ENCODE measurements around the gene HOMEZ. TPM values are rescaled to one million over a fixed set of nuclear protein-coding genes. Genes with fewer than 3 reads are reported as not detected.

HOMEZ gene
- total and polyA plus RNA-seq, 2 donors (not counting 3 experiments of a cell fraction or from before 2014, with no cell fraction given), result 11.3 to 16.8 TPM

DNA sequence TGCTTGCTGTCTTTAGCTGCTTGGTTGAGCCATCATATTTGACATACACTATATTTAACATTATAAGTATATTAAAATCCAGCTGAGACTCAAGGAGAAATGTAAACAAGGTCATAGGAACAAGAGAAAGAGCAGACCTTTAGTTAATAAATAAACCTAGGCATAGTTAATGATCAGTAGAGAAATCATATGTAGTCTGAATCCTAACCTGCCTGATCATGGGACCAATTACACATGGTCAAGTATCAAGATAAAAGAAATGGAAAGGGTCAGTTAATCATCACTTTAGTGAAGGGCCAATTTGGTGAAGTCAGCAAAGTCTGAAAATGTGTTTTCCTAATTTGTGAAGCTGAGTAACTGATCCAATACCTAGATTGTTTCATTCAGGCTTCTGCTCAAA is 40.6 kb downstream of the HOMEZ start:
- Histone ChIP-seq H3K79me2 (ENCODE audit: control insufficient read depth, insufficient read depth, low read length) (no peaks in the 10 kb centered on the region), H3K9ac (replicated peaks; ENCODE audit: extremely low read depth, insufficient read depth, low read length) (no peak overlapping the region), H3K9me1 (replicated peaks; ENCODE audit: control insufficient read depth, extremely low read depth, insufficient read depth, low read length) (no peaks in the 10 kb centered on the region), H3K4me1 (ENCODE audit: control insufficient read depth, extremely low read depth, insufficient read depth, low read length) (no peaks in the 10 kb centered on the region), H3K27me3 (ENCODE audit: control insufficient read depth in 2 of 2, insufficient read depth in 2 of 2, low read length in 2 of 2) (peaks cover 8 to 10% of the 10 kb centered on the region in 2 experiments), H3K4me2 (ENCODE audit: insufficient read depth, low read length) (no peak overlapping the region), H2AFZ (ENCODE audit: low read depth, low read length) (no peak overlapping the region), H3K9me3 (replicated peaks; ENCODE audit: control insufficient read depth, insufficient read depth, low read length) (no peaks in the 10 kb centered on the region), H3K27ac (ENCODE audit: insufficient read depth, low read depth, low read length) (no peak overlapping the region), H3K36me3 (ENCODE audit: control insufficient read depth in 2 of 2, extremely low read depth in 1 of 2, insufficient read depth in 2 of 2, low read length in 2 of 2) (no peaks in the 10 kb centered on the region), H3K4me3 (replicated peaks in 1 of 3; ENCODE audit: insufficient read depth in 1 of 3, low read depth in 1 of 3, low read length in 3 of 3) (no peak overlapping the region), H4K20me1 (replicated peaks; ENCODE audit: control insufficient read depth, extremely low read depth, insufficient read depth, low read length) (no peaks in the 10 kb centered on the region)
- TF ChIP-seq POLR2A (IDR thresholded peaks at IDR 0.05; ENCODE audit: low read depth, low read length) (no peak), MYC (IDR thresholded peaks at IDR 0.05; ENCODE audit: low read depth, low read length) (no peak), FOS (IDR thresholded peaks at IDR 0.05; ENCODE audit: borderline replicate concordance, insufficient read depth, low read length) (no peak), POLR2AphosphoS5 (IDR thresholded peaks at IDR 0.05; ENCODE audit: insufficient read depth, low read depth, low read length) (no peak), EZH2 (IDR thresholded peaks at IDR 0.05; ENCODE audit: borderline replicate concordance, low read depth, low read length, severe bottlenecking) (no peak), JUN (IDR thresholded peaks at IDR 0.05; ENCODE audit: borderline replicate concordance, insufficient read depth, insufficient read length, low read depth) (no peak), GATA2 (IDR thresholded peaks at IDR 0.05; ENCODE audit: insufficient read depth, insufficient read length, low read depth, low read length) (no peak)
- TF ChIP-seq, protein P1, sequence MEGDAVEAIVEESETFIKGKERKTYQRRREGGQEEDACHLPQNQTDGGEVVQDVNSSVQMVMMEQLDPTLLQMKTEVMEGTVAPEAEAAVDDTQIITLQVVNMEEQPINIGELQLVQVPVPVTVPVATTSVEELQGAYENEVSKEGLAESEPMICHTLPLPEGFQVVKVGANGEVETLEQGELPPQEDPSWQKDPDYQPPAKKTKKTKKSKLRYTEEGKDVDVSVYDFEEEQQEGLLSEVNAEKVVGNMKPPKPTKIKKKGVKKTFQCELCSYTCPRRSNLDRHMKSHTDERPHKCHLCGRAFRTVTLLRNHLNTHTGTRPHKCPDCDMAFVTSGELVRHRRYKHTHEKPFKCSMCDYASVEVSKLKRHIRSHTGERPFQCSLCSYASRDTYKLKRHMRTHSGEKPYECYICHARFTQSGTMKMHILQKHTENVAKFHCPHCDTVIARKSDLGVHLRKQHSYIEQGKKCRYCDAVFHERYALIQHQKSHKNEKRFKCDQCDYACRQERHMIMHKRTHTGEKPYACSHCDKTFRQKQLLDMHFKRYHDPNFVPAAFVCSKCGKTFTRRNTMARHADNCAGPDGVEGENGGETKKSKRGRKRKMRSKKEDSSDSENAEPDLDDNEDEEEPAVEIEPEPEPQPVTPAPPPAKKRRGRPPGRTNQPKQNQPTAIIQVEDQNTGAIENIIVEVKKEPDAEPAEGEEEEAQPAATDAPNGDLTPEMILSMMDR (IDR thresholded peaks at IDR 0.05; ENCODE audit: extremely low read depth in 1 of 2, insufficient read depth in 1 of 2, low read depth in 1 of 2, low read length in 2 of 2), result no peak
- TF ChIP-seq, protein P2, sequence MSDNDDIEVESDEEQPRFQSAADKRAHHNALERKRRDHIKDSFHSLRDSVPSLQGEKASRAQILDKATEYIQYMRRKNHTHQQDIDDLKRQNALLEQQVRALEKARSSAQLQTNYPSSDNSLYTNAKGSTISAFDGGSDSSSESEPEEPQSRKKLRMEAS (IDR thresholded peaks at IDR 0.05; ENCODE audit: insufficient read depth, insufficient read length), result no peak
- no TSS peak for BruUV-seq (replicated peaks)
- FAIRE-seq, result no peak
- intact Hi-C loops (cut with micrococcal nuclease), result no loop called here
- dilution Hi-C loops (cut with MboI; ENCODE audit: extremely low pct_ligation_motif_present, low sequenced_read_pairs), result no loop called here
- ChIA-PET POLR2A (no interaction called here), CTCF (interaction anchor here (0.9 to 1.5 kb wide), 2 partner anchors 13 to 124 kb away, joined by 3 to 10 read pairs; no protein-coding TSS in a partner anchor)
- DNase-seq (ENCODE audit: low read depth, low spot score), result no peak

All from endothelial cell of umbilical vein (primary cell).